H9 (cell line): ENCODE results near the gene CDK6. TPM values are rescaled to one million over a fixed set of nuclear protein-coding genes. Genes with fewer than 3 reads are reported as not detected.

Experiments
- DNase-seq: peaks from one replicate; pipeline ENCODE4 v3.0.0-alpha.2; 2017
- H2AFZ ChIP-seq: one replicate; pipeline ENCODE4 v1.6.1; 2013; ENCODE audit warnings: mild to moderate bottlenecking, low read length, control low read depth, moderate library complexity
- H2AK5ac ChIP-seq: 2 replicates; pipeline ENCODE4 v1.6.1; 2013; ENCODE audit warnings: low read length, control low read depth, mixed read lengths; ENCODE audit not compliant: insufficient read length
- H2BK120ac ChIP-seq: one replicate; pipeline ENCODE4 v1.6.1; 2013; ENCODE audit warnings: low read depth, mild to moderate bottlenecking, low read length, control low read depth, inconsistent platforms; ENCODE audit not compliant: poor library complexity, severe bottlenecking
- H2BK12ac ChIP-seq: 2 replicates; pipeline ENCODE4 v1.6.1; 2013; ENCODE audit warnings: low read length, control low read depth, mixed read lengths, low read depth; ENCODE audit not compliant: insufficient read length
- H2BK15ac ChIP-seq: 2 replicates; pipeline ENCODE4 v1.6.1; 2013; ENCODE audit warnings: low read depth, low read length, control low read depth
- H2BK20ac ChIP-seq: one replicate; pipeline ENCODE4 v1.6.1; 2013; ENCODE audit warnings: low read depth, mild to moderate bottlenecking, low read length, control low read depth, inconsistent platforms; ENCODE audit not compliant: poor library complexity, severe bottlenecking
- H2BK5ac ChIP-seq: 2 replicates; pipeline ENCODE4 v1.6.1; 2013; ENCODE audit warnings: low read length, control low read depth, mixed read lengths; ENCODE audit not compliant: insufficient read length
- H3K14ac ChIP-seq: 2 replicates; pipeline ENCODE4 v1.6.1; 2013; ENCODE audit warnings: low read length, control low read depth; ENCODE audit not compliant: insufficient read depth
- H3K18ac ChIP-seq: 2 replicates; pipeline ENCODE4 v1.6.1; 2013; ENCODE audit warnings: low read depth, mild to moderate bottlenecking, mixed read lengths, low read length, control low read depth; ENCODE audit not compliant: insufficient read length
- H3K23ac ChIP-seq: 2 replicates; pipeline ENCODE4 v1.6.1; 2013; ENCODE audit warnings: low read length, control low read depth, mixed read lengths, low read depth; ENCODE audit not compliant: insufficient read length
- H3K23me2 ChIP-seq: 2 replicates; pipeline ENCODE4 v1.6.1; 2013; ENCODE audit warnings: low read depth, mild to moderate bottlenecking, mixed read lengths, low read length, control low read depth; ENCODE audit not compliant: insufficient read length, poor library complexity, severe bottlenecking
- H3K27ac ChIP-seq: 2 replicates; pipeline ENCODE4 v1.5.1; 2013; ENCODE audit warnings: low read length, control low read depth, mixed read lengths, low read depth; ENCODE audit not compliant: insufficient read length
- H3K27me3 ChIP-seq: 2 replicates; pipeline ENCODE4 v1.6.1; 2013; ENCODE audit warnings: low read length, control low read depth, inconsistent platforms; ENCODE audit not compliant: insufficient read depth
- H3K4ac ChIP-seq: 2 replicates; pipeline ENCODE4 v1.6.1; 2013; ENCODE audit warnings: low read depth, mild to moderate bottlenecking, control low read depth, inconsistent platforms, low read length, moderate library complexity
- H3K4me1 ChIP-seq: 2 replicates; pipeline ENCODE4 v1.6.1; 2013; ENCODE audit warnings: low read length, control low read depth, inconsistent platforms; ENCODE audit not compliant: insufficient read depth
- H3K4me2 ChIP-seq: 2 replicates; pipeline ENCODE4 v1.6.1; 2013; ENCODE audit warnings: low read length, control low read depth, mixed read lengths; ENCODE audit not compliant: insufficient read length, insufficient read depth
- H3K56ac ChIP-seq: 2 replicates; pipeline ENCODE4 v1.6.1; 2013; ENCODE audit warnings: low read depth, mild to moderate bottlenecking, mixed read lengths, low read length, control low read depth; ENCODE audit not compliant: insufficient read length
- H3K79me1 ChIP-seq: 2 replicates; pipeline ENCODE4 v1.6.1; 2013; ENCODE audit warnings: low read depth, mild to moderate bottlenecking, moderate library complexity, low read length, control low read depth, inconsistent platforms; ENCODE audit not compliant: insufficient read depth, poor library complexity, severe bottlenecking
- H3K79me2 ChIP-seq: 2 replicates; pipeline ENCODE4 v1.6.1; 2013; ENCODE audit warnings: low read length, control low read depth, inconsistent platforms; ENCODE audit not compliant: insufficient read depth
- H3K9ac ChIP-seq: 2 replicates; pipeline ENCODE4 v1.6.1; 2013; ENCODE audit warnings: low read length, control low read depth, mixed read lengths; ENCODE audit not compliant: insufficient read length; ENCODE audit errors: extremely low read depth
- H3K9me3 ChIP-seq: one replicate; pipeline ENCODE4 v1.6.1; 2013; ENCODE audit warnings: low read depth, low read length, inconsistent platforms; ENCODE audit not compliant: control insufficient read depth
- H3T11ph ChIP-seq: one replicate; pipeline ENCODE4 v1.6.1; 2013; ENCODE audit warnings: mild to moderate bottlenecking, low read length, control low read depth, inconsistent platforms
- H4K20me1 ChIP-seq: one replicate; pipeline ENCODE4 v1.6.1; 2013; ENCODE audit not compliant: control insufficient read depth, insufficient read length, insufficient read depth
- H4K5ac ChIP-seq: 2 replicates; pipeline ENCODE4 v1.6.1; 2013; ENCODE audit warnings: low read depth, mild to moderate bottlenecking, mixed read lengths, low read length, control low read depth; ENCODE audit not compliant: insufficient read length
- H4K8ac ChIP-seq: replicated peaks from 2 replicates; pipeline ENCODE4 v1.6.1; 2013; ENCODE audit warnings: low read length, control low read depth, mixed read lengths, low read depth; ENCODE audit not compliant: insufficient read length
- H4K91ac ChIP-seq: 2 replicates; pipeline ENCODE4 v1.6.1; 2013; ENCODE audit warnings: low read depth, mild to moderate bottlenecking, moderate library complexity, mixed read lengths, low read length, control low read depth; ENCODE audit not compliant: insufficient read length
- H3K27ac Mint-ChIP-seq, 3 experiments: 2 replicates in 2 of 3; 3 replicates in 1 of 3; pipeline ENCODE4 v1.8.0; 2020 to 2021; ENCODE audit warnings: mixed read lengths in 3 of 3, mild to moderate bottlenecking in 1 of 3, moderate library complexity in 1 of 3
- H3K27me3 Mint-ChIP-seq: 2 replicates; pipeline ENCODE4 v1.8.0; 2021; ENCODE audit warnings: low read depth, mild to moderate bottlenecking, moderate library complexity, mixed read lengths
- H3K36me3 Mint-ChIP-seq, 3 experiments: 2 replicates in 2 of 3; 3 replicates in 1 of 3; pipeline ENCODE4 v1.8.0; 2020 to 2021; ENCODE audit warnings: low read depth in 3 of 3, mixed read lengths in 3 of 3; ENCODE audit not compliant: insufficient read depth in 1 of 3
- H3K4me1 Mint-ChIP-seq, 2 experiments: 2 replicates each; pipeline ENCODE4 v1.8.0; 2020; ENCODE audit warnings: mixed read lengths in 2 of 2
- H3K4me3 Mint-ChIP-seq, 2 experiments: 2 replicates in 1 of 2; 3 replicates in 1 of 2; pipeline ENCODE4 v1.8.0; 2020 to 2021; ENCODE audit warnings: mild to moderate bottlenecking in 2 of 2, mixed read lengths in 2 of 2, moderate library complexity in 1 of 2
- H3K9me3 Mint-ChIP-seq, 2 experiments: 2 replicates in 1 of 2; 3 replicates in 1 of 2; pipeline ENCODE4 v1.8.0; 2020; ENCODE audit warnings: mild to moderate bottlenecking in 2 of 2, mixed read lengths in 2 of 2, moderate library complexity in 1 of 2
- CTCF ChIP-seq: fragments of 200-600 bp; sonication (generic); conservative IDR thresholded peaks from 3 replicates; pipeline ENCODE4 v1.8.0; 2021; ENCODE audit warnings: antibody characterized with exemption, mild to moderate bottlenecking
- WGBS: extraction: QIAGEN DNeasy Blood & Tissue Kit; methylation state at CpG from one replicate; pipeline ENCODE4 v1.1.7; 2013; ENCODE audit warnings: missing lambda C conversion rate, low lambda C conversion rate, mixed read lengths; ENCODE audit not compliant: insufficient read length; ENCODE audit errors: extremely low coverage; 5-methylcytosine and 5-hydroxymethylcytosine counted together
- total RNA-seq: library from RNA; stranded (reverse); gene quantifications from 2 replicates; pipeline ENCODE4 v1.2.1, GENCODE V29; 2021

Gene CDK6
- total RNA-seq, 1 experiment from 2014 or later, result 30.0 TPM

DNA sequence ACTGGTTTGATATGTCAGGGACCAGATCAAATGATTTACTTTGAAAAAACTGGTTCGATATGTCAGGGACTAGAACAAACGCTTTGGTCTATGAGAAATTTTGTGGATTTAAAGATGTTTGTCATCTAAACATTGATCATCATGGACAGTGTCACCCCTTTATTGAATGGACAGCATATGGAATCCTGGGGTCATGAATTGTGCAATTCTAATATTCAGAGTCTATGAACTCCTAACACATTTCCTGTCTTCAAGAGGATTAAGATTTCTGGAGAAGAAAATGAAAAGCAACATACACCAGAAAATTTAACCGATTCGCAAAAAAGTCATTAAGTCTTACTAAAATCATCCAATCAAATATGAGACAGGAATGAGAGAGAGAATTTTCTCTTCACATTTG, 139.8 kb downstream of the CDK6 start:
- Histone ChIP-seq H3K56ac (no peak overlapping the region), H2BK5ac (no peak overlapping the region), H3K9ac (no peak overlapping the region), H2AFZ (no peak overlapping the region), H3K27ac (no peak overlapping the region), H2BK12ac (no peak overlapping the region), H3K4me1 (no peaks in the 10 kb centered on the region), H4K8ac (no peak overlapping the region), H4K5ac (no peak overlapping the region), H3K79me1 (no peaks in the 10 kb centered on the region), H3K79me2 (no peaks in the 10 kb centered on the region), H3K23me2 (peaks cover 8% of the 10 kb centered on the region), H4K91ac (no peak overlapping the region), H4K20me1 (no peaks in the 10 kb centered on the region), H3K14ac (no peak overlapping the region), H3K23ac (no peak overlapping the region), H3K4me2 (no peak overlapping the region), H2BK120ac (no peak overlapping the region), H2BK15ac (no peak overlapping the region), H2BK20ac (no peak overlapping the region), H3K4ac (no peak overlapping the region), H2AK5ac (no peak overlapping the region), H3K27me3 (no peaks in the 10 kb centered on the region), H3K9me3 (no peaks in the 10 kb centered on the region), H3T11ph (no peak overlapping the region), H3K18ac (no peak overlapping the region)
- Mint-ChIP-seq H3K36me3 (peaks cover 0 to 5% (median 2%) of the 10 kb centered on the region in 3 experiments; a peak in 3 of 7 replicates), H3K4me1 (peaks cover 24 to 25% of the 10 kb centered on the region in 2 experiments), H3K4me3 (no peak overlapping the region), H3K9me3 (no peaks in the 10 kb centered on the region; a peak in 1 of 5 replicates), H3K27ac (no peak overlapping the region), H3K27me3 (no peaks in the 10 kb centered on the region)
- no peak for TF ChIP-seq CTCF
- WGBS, result no CpG with 5 or more reads among the region's 4 CpGs
- DNase-seq, result no peak
